ENCODE data around the gene ACBD6.

DNA sequence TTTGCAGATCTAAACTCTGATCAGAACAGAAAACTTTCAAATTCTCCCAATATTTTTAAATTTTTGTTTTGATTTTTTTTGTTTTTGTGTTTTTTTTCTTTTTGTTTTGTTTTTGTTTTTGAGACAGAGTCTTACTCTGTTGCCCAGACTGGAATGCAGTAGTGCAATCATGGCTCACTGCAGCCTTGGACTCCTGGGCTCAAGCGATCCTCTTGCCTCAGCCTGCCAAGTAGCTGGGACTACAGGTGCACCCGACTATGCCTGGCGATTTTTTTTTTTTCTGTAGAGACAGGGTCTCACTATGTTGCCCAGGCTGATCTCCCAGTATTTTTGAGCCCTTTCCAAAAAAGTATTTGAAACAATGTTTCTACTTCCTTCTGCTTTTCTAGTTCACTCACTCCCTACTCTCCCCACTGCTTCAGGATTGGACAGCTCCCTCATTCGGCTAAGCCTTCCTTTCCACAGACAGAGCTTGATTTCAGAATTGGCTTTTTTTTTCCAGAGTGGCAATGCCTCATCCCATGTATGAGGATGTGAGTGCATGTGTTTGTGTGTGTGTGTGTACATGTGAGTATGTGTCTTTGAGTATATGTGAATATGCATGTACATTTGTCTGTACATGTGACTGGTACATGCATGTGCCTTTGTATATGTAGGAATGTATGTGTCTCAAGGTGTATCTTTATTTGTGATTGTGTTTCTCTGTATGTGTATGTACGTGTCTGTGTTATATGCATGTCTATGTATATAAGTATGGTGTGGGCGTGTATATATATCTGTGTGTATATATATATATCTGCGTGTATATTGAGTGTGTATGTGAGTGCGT lies 260.4 kb downstream of the ACBD6 start:
- no peak for TF ChIP-seq CTCF (IDR thresholded peaks at IDR 0.05)
- TF ChIP-seq POLR2A (IDR thresholded peaks at IDR 0.05), result no peak
